Gastrocnemius medialis (tissue), 4 donors: ENCODE data around the gene CNOT4. TPM values are rescaled to one million over a fixed set of nuclear protein-coding genes. Genes with fewer than 3 reads are reported as not detected.

Source experiments
- ATAC-seq, 2 donors: fragments of 150-250 bp; one replicate each; pipeline ENCODE4 v1.9.1; 2016
- DNase-seq, 2 donors: peaks; one replicate each; pipeline ENCODE4 v3.0.0-alpha.2; 2019
- H3K27ac ChIP-seq, 4 donors: fragments of 200-600 bp; sonication (generic); 1 replicate in 1 of 4; 2 replicates in 3 of 4; pipeline ENCODE4 v1.5.1; 2016 to 2018; ENCODE audit warnings: mild to moderate bottlenecking in 2 of 4, moderate library complexity in 1 of 4
- H3K27me3 ChIP-seq, 3 donors: fragments of 200-600 bp; sonication (generic) in 2 of 3; 1 replicate in 1 of 3; 2 replicates in 2 of 3; pipeline versions ENCODE4 v1.5.1 to v1.6.0; 2016 to 2019; ENCODE audit warnings: mild to moderate bottlenecking in 1 of 3, moderate library complexity in 1 of 3
- H3K36me3 ChIP-seq, 2 donors: fragments of 200-600 bp; sonication (generic) in 1 of 2; one replicate each; pipeline ENCODE4 v1.5.1; 2017 to 2018
- H3K4me1 ChIP-seq, 2 donors: fragments of 200-600 bp; sonication (generic) in 1 of 2; one replicate each; pipeline ENCODE4 v1.5.1; 2016 to 2017; ENCODE audit warnings: mild to moderate bottlenecking in 2 of 2
- H3K4me3 ChIP-seq, 4 donors: fragments of 200-600 bp; sonication (generic) in 3 of 4; 1 replicate in 1 of 4; 2 replicates in 3 of 4; pipeline ENCODE4 v1.5.1; 2016 to 2019; ENCODE audit warnings: mild to moderate bottlenecking in 2 of 4
- H3K9me3 ChIP-seq, 3 donors: fragments of 200-600 bp; sonication (generic) in 2 of 3; 1 replicate in 1 of 3; 2 replicates in 2 of 3; pipeline ENCODE4 v1.5.1; 2016 to 2019
- CTCF ChIP-seq, 5 experiments: fragments of 450-650 bp in 3 of 5; fragments of 200-600 bp in 2 of 5; sonication (generic) in 2 of 5; IDR thresholded peaks in 4 of 5; conservative IDR thresholded peaks in 1 of 5; 1 replicate in 4 of 5; 2 replicates in 1 of 5; pipeline ENCODE4 v1.5.1; 2016 to 2019; ENCODE audit warnings: antibody characterized with exemption in 5 of 5, mild to moderate bottlenecking in 3 of 5, moderate library complexity in 3 of 5
- POLR2A ChIP-seq, 2 donors: fragments of 450-650 bp; IDR thresholded peaks; one replicate each; pipeline ENCODE4 v1.6.1; 2017; ENCODE audit warnings: antibody characterized with exemption in 2 of 2, mild to moderate bottlenecking in 2 of 2, moderate library complexity in 2 of 2
- in situ Hi-C, 4 donors: fragments of 200-750 bp; cut with MboI; loops; one replicate each; pipeline versions ENCODE4 v1.15.0 to v1.8.0; 2017; ENCODE audit warnings: low sequenced_read_pairs in 4 of 4
- intact Hi-C: fragments of 100-400 bp; cut with DNase I; formaldehyde crosslinking; loops from one replicate; pipeline ENCODE4 v1.15.1; 2023; ENCODE audit warnings: low total_unique reads
- total RNA-seq, 4 donors: library from RNA; depleted of rRNA; stranded (reverse); fragments of >200 nt; gene quantifications; one replicate each; pipeline versions ENCODE4 v1.1.0 to v1.2.3, GENCODE V29; 2016

CNOT4 gene
- total RNA-seq, 4 donors from 2014 or later: 25.5 to 38.1 (median 30.7) TPM

DNA sequence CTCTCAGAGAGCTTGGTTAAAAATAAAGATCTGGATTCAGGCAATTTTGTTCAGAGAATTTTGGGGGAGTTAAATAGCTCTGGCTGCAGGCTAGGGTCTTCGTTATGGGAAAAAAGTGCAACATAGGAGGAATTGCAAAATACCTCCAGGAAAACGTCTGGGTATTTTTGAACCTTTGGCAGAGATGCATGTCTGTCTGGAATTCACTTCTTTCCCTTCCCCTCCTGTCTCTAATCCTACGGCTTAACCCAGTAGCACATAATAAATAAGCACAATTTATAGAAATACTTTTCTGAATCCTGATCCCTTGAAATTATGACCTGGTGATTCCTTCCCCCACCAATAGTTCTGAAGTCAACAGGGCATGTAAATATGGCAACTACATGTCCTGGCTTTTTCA is 28.5 kb upstream of the CNOT4 start:
- Histone ChIP-seq H3K4me3 (no peak overlapping the region), H3K36me3 (no peaks in the 10 kb centered on the region), H3K27me3 (no peaks in the 10 kb centered on the region), H3K9me3 (no peaks in the 10 kb centered on the region), H3K27ac (no peak overlapping the region), H3K4me1 (no peaks in the 10 kb centered on the region)
- intact Hi-C loops (no loop called here), in situ Hi-C loops (no loop called here)
- DNase-seq: no peak
- ATAC-seq: no peak
- TF ChIP-seq CTCF (IDR thresholded peaks at IDR 0.05 in 4 of 5, conservative IDR thresholded peaks at IDR 0.05 in 1 of 5): no peak

- intact Hi-C loops: no loop called here
- no peak for DNase-seq
These were observed 28.0 kb upstream of the CNOT4 start for GRCh38 chr7:135537905-135538304.

GRCh38 chr7:135537453-135537852 is 27.6 kb upstream of the CNOT4 start:
- TF ChIP-seq POLR2A (IDR thresholded peaks at IDR 0.05): no peak
- ATAC-seq: no peak
- Histone ChIP-seq H3K4me3 (no peak overlapping the region), H3K9me3 (no peaks in the 10 kb centered on the region), H3K27me3 (no peaks in the 10 kb centered on the region), H3K36me3 (no peaks in the 10 kb centered on the region), H3K27ac (no peak overlapping the region), H3K4me1 (no peaks in the 10 kb centered on the region)
- intact Hi-C loops: no loop called here
- in situ Hi-C loops: no loop called here
- no peak for DNase-seq

More at GRCh38 chr7:135537905-135538304, 28.0 kb upstream of the CNOT4 start:
- in situ Hi-C loops: no loop called here
- Histone ChIP-seq H3K27ac (no peak overlapping the region), H3K36me3 (no peaks in the 10 kb centered on the region), H3K9me3 (no peaks in the 10 kb centered on the region), H3K27me3 (no peaks in the 10 kb centered on the region), H3K4me1 (no peaks in the 10 kb centered on the region), H3K4me3 (no peak overlapping the region)
- ATAC-seq: no peak
- no peak for TF ChIP-seq CTCF (IDR thresholded peaks at IDR 0.05 in 4 of 5, conservative IDR thresholded peaks at IDR 0.05 in 1 of 5)
- no peak for TF ChIP-seq POLR2A (IDR thresholded peaks at IDR 0.05)

- intact Hi-C loops: no loop called here
- no peaks in the 10 kb centered on the region for H3K27me3 ChIP-seq
- DNase-seq: no peak
- in situ Hi-C loops: no loop called here
- no peak overlapping the region for H3K27ac ChIP-seq
- H3K4me3 ChIP-seq: no peak overlapping the region
- ATAC-seq: no peak
- no peak for TF ChIP-seq POLR2A (IDR thresholded peaks at IDR 0.05)
- TF ChIP-seq CTCF (IDR thresholded peaks at IDR 0.05 in 4 of 5, conservative IDR thresholded peaks at IDR 0.05 in 1 of 5): no peak
- no peaks in the 10 kb centered on the region for H3K4me1 ChIP-seq
- no peaks in the 10 kb centered on the region for H3K9me3 ChIP-seq
- no peaks in the 10 kb centered on the region for H3K36me3 ChIP-seq
These were observed 26.2 kb upstream of the CNOT4 start for GRCh38 chr7:135536150-135536549.

GRCh38 chr7:135527025-135527424 is 17.1 kb upstream of the CNOT4 start:
- H3K9me3 ChIP-seq: no peaks in the 10 kb centered on the region
- TF ChIP-seq CTCF (IDR thresholded peaks at IDR 0.05 in 4 of 5, conservative IDR thresholded peaks at IDR 0.05 in 1 of 5): no peak
- TF ChIP-seq POLR2A (IDR thresholded peaks at IDR 0.05): no peak
- H3K4me1 ChIP-seq: no peaks in the 10 kb centered on the region
- in situ Hi-C loops (no loop called here), intact Hi-C loops (no loop called here)
- no peaks in the 10 kb centered on the region for H3K36me3 ChIP-seq
- no peaks in the 10 kb centered on the region for H3K27me3 ChIP-seq
- ATAC-seq (no peak), DNase-seq (no peak)
- no peak overlapping the region for H3K27ac ChIP-seq
- no peak overlapping the region for H3K4me3 ChIP-seq
